COR-L47 (cell line): ENCODE data around the gene TTC39C.

Source experiments
- DNase-seq: peaks from one replicate; lab custom pipeline; 2025; lab: John Stamatoyannopoulos, UW

TTC39C gene

GRCh38 chr18:24089076-24089475, 74.5 kb downstream of the TTC39C start:
- DNase-seq: no peak

GRCh38 chr18:24089515-24090337, 75.2 kb downstream of the TTC39C start:
- no peak for DNase-seq

DNA sequence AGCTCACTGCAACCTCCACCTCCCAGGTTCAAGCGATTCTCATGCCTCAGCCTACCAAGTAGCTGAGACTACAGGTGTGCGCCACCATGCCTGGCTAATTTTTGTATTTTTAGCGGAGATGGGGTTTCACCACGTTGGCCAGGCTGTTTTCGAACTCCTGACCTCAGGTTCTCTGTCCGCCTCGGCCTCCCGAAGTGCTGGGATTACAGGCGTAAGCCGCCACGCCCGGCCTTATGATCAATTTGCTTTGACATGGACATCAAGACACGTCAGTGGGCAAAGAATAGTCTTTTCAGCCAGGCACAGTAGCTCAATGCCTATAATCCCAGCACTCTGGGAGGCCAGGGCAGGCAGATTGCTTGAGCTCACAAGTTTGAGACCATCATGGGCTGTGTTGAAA, 76.3 kb downstream of the TTC39C start:
- DNase-seq: no peak

DNA sequence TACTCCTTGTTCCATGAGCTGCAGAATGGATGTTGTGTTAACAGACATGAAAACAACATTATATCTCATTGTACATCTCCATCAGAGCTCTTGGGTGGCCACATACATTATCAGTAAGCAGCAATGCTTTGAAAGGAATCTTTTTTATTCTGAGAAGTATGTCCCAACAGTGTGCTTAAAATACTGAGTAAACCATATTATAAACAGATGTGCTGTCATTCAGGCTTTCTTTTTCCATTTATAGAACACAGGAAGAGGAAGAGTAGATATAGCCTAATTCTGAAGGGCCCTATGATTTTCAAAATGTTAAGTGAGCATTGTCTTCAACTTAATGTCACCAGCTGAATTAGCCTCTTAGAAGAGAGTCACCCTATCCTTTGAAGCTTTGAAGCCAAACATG, 80.0 kb downstream of the TTC39C start:
- DNase-seq: no peak

- no peak for DNase-seq
Observed at GRCh38 chr18:24095976-24096375, 81.4 kb downstream of the TTC39C start.

- no peak for DNase-seq
Observed at GRCh38 chr18:24103320-24104021, 88.9 kb downstream of the TTC39C start.

DNA sequence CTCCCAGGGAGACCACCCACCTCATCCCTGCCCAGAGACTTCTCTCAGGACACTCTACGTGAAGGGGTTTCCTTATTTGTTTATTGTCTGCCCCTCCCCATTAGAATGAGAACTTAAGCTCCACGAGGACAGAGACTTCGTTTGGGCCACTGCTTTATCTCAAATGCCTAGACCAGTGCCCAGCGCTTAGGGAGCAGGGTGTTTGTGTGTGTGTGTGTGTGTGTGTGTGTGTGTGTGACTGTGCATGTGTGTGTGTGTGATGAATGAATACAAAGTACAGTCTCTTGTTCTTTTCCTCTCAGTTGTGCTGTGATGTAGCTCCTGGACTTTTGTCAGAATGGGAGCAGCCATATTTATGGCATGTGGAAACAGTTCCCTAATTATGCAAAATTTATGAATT, 89.9 kb downstream of the TTC39C start:
- DNase-seq: no peak

- DNase-seq: no peak
Observed at GRCh38 chr18:24108641-24109040, 94.1 kb downstream of the TTC39C start.

GRCh38 chr18:24111936-24112335, 97.4 kb downstream of the TTC39C start:
- DNase-seq: no peak

DNA sequence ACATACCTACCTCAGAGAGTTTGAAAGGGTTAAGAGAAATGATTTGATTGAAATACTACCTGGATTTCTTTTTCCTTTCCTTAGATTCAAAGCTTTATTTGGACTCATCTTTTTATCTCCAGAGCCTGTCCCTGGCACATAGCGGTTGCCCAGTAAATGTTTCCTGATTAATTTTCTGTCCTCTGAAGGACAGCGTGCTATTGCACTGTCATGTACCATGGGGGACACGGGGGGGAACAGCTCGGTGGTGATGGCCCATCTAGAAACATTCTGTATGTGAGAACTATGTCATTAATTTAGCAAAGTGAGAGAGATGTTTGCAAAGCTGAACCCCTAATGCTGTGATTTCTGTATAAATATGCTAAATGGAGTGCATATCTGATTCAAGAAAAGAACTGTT, 97.9 kb downstream of the TTC39C start:
- no peak for DNase-seq

DNA sequence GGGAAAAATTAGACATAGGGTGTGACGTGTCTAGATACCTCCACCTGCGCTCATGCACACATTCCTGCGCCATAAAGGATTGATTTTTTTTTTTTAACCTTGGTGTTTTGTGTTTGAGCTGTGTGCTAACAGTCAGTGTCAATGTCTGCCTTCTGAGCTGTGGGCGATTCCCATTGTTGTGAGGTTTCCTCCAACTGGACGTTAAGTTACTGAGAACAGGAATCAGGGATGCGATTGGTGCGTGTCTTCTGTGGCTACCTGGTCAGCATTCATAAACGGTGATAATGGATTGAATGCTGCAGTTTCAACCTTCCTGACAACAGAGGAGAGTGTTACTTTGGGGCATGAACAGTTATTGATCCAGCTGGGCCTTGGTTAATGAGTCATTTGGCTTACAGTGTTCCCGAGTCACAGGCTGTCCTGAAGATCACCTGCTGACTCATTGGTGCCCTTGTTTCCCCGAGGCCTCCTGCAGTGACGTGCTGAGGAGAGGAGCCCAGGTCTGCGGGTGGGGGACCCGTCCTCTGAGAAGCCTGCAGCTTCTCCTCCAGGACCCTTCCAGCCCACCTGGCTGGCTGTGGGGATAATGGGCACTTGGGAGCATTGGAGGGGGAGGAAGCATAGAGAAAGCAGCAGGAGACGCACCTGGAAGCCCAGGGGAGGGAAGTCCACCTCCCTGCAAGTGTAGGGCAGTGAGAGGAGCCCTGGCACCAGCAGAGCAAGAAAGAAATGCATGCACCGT, 98.5 kb downstream of the TTC39C start:
- peak; percentile 40 for DNase-seq

DNA sequence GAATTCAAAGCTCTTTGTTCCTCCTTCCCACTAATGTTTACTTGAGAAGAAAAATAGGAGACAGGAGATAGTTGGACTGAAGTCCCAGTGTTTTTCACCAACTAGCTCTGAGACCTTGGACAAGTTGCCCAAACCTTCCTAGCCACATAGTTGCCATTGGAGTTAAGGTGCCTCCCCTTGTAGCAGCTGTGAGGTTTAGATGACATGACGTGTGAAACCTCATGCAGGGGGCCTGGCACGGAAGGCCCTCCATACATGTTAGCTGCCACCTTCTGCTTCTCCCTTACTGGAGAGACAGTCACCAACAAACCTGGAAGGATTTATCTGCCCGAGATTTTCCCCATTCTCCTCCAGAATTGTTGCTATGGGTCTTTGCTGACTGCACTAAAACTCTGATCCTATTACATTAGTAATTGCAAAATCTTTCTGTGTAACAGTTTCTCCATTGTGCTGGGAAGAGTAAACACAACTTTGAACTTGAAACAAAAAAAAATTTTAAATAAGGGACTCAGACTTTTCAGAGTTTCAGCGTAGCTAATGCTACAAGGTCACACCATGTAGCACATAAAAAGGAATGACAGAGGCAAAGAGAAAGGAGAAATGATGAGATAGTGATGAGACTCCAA, 100.5 kb downstream of the TTC39C start:
- DNase-seq: no peak

GRCh38 chr18:24115628-24116027, 101.1 kb downstream of the TTC39C start:
- DNase-seq: no peak

- DNase-seq: peak; percentile 84
Observed at GRCh38 chr18:24118750-24119577, 104.4 kb downstream of the TTC39C start.

- no peak for DNase-seq
Observed at GRCh38 chr18:24120676-24121075, 106.1 kb downstream of the TTC39C start.

DNA sequence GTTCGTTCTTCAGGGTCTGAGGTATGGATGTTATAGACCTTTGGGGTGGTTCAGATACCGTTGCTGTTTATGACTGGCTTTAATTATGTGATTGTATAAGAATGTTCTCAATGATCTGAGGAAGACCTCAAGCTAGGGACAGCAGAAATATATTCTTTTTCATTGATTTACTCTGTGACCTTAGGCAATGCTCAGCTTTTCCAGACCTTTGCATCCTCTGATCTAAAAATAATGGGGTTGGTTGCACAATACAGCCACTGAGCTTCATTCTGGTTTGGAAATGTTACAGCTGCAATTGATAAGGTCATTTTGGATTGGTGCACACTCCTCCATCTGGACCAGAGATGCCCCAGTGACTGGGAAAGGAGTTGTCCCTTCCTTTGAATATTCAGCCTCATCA, 107.1 kb downstream of the TTC39C start:
- DNase-seq: no peak

- no peak for DNase-seq
Observed at GRCh38 chr18:24126155-24126961, 111.8 kb downstream of the TTC39C start.

GRCh38 chr18:24127735-24128134, 113.2 kb downstream of the TTC39C start:
- DNase-seq: no peak

- no peak for DNase-seq
Observed at GRCh38 chr18:24128700-24129099, 114.1 kb downstream of the TTC39C start.

GRCh38 chr18:24130494-24130893, 115.9 kb downstream of the TTC39C start:
- DNase-seq: peak; percentile 8

DNA sequence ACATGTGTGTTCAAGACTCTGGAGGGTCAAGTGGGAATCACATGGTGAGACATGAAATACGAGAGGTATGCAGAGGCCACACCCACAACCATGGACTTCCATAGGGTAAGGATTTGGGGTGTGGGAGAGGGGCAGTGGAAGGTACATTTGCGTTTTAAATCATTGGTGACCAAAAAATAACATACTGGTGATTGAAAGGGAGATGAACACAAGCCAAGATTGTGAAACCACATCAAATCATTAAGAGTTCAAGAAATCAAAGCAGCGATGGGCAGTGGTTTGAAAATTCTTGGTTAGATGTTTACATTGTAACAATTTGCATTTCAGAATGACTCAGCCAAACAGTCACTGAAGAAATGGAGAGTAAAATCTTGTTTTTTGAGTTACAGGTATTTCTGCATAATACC, 122.4 kb downstream of the TTC39C start:
- DNase-seq: no peak
